ENCODE results near the gene CCL15. TPM values are rescaled to one million over a fixed set of nuclear protein-coding genes. Genes with fewer than 3 reads are reported as not detected.
"Not testable (repeated sequence)": the region's sequence is repeated elsewhere in the genome, so short reads cannot be mapped to it uniquely, and the experiment has no call there.

The CCL15 gene, protein sequence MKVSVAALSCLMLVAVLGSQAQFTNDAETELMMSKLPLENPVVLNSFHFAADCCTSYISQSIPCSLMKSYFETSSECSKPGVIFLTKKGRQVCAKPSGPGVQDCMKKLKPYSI
- total RNA-seq = not detected
- long read RNA-seq = 0 reads

- ATAC-seq (no peak), DNase-seq (ENCODE audit: missing footprints) (no peak)
- intact Hi-C loops (cut with DNase I) = no loop called here
Measured at GRCh38 chr17:36001110-36001771, at the start of gene CCL15. CCL15 (minus strand) TSS chr17:36001553; CDS start chr17:36001492, 61 bp downstream.

DNA sequence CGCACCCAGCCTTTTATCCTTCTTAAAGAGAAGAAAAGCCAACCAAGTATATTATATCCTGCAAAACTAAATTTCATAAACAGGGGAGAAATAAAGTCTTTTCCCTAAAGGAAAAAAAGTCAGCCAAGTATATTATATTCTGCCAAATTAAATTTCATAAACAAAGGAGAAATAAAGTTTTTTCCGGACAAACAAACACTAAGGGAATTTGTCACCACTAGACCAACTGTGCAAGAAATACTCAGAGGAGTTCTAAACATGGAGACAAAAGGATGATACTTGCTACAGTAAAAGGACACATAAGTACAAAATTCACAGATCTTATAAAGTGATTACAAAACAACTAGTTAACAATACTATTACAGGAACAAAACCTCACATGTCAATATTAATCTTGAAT lies 48.3 kb upstream of the CCL15 start:
- intact Hi-C loops (cut with DNase I) = no loop called here

GRCh38 chr17:36048066-36048465 lies 46.7 kb upstream of the CCL15 start:
- no peak for ATAC-seq
- intact Hi-C loops (cut with DNase I) = no loop called here
- no peak for DNase-seq (ENCODE audit: missing footprints)

More for the DNA sequence above, 48.3 kb upstream of the CCL15 start:
- ATAC-seq (no peak), DNase-seq (ENCODE audit: missing footprints) (no peak)

GRCh38 chr17:36036235-36036634 lies 34.9 kb upstream of the CCL15 start:
- intact Hi-C loops (cut with DNase I) = no loop called here
- ATAC-seq (no peak), DNase-seq (ENCODE audit: missing footprints) (no peak)

DNA sequence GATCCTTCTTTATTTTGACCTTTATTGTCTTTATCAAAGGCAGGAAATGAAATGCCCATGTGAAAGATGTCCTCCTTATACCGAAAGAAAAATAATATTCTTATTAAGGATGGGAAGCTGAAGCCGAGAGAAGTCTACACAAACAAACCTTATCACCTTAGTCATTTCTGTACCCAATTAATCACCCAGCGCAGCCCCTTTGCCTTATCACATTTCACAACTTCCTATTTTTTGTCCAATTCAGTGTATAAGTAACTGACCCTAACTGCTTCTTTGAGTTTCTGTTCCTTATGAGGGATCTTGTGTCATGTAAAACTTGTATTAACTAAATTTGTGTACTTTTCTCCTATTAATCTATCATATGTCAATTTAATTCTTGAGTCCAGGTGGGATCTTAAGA lies 32.8 kb upstream of the CCL15 start:
- DNase-seq (ENCODE audit: missing footprints) (no peak), ATAC-seq (no peak)
- intact Hi-C loops (cut with DNase I) = no loop called here

- intact Hi-C loops (cut with DNase I) = no loop called here
- no peak for ATAC-seq
- no peak for DNase-seq (ENCODE audit: missing footprints)
Measured at GRCh38 chr17:36030956-36031355, 29.6 kb upstream of the CCL15 start.

DNA sequence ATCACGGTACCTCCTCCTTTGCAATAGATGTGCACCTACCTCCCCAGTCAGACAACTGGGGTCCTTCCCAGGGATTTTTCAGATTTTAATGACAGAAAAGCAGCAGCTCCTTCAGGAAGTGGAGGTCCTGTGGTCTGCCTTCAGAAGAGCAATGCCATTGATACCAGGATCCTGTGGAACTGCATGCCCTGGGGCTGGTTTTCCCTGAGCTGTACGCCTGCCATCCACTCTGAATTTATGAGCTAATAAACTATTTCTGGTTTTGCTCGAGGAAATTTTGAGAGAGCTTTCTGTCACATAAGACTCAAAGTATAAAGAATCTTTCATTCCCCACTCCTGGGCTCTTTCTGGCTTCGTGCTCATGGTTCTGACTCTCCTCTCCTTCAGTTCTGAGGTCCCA lies 26.4 kb upstream of the CCL15 start:
- DNase-seq (ENCODE audit: missing footprints) (no peak), ATAC-seq (no peak)
- intact Hi-C loops (cut with DNase I) = no loop called here

DNA sequence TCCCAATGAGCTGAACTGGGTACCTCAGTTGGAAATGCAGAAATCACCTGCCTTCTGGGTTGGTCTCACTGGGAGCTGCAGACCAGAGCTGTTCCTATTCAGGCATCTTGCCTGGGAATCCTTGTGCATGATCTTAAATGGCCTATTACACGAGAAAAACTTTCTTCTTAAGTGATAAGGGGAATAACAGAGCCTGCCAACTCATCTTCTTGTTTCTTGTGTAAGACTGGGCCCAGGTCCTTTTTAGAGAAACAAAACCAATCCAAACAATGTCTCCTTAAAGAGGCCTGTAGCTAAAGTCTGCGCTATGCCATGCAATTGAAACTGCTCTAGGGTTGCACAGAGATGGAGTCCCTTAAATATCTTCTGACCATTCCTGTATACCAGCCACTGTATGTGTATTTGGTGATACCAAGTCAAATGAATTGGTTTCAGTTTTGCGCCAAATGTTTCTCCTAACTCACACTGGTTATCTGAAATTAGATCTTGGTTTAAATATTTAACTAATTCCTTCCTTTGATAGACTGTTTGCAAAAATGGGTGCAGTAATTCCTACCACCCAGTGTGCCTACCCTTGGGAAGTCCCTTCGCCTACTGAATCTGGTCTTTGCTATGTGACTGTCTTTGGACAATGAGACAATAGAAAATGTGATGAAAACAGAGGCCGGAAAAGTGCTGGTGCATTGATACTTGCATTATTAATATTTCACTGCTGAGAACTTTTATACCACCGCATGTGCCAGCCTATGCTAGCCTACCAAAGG lies 22.9 kb upstream of the CCL15 start:
- intact Hi-C loops (cut with DNase I) = no loop called here
- ATAC-seq (no peak), DNase-seq (ENCODE audit: missing footprints) (no peak)

DNA sequence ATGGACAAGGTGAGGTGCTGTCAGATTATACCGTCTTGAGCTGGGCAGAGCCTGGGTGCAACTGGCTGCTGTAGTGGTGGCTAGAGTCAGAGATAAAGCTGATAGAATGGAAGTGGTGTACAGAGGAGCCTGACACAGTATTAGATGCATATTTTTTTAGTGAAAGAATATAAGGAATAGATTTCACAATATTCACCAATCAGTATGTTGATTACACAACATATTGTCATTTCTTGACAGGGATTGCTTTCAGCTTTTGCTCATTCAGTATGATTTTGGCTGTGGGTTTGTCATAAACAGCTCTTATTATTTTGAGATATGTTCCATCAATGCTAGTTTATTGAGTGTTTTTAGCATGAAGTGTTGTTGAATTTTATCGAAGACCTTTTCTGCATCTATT lies 18.1 kb upstream of the CCL15 start:
- intact Hi-C loops (cut with DNase I) = loop anchor here (10.0 kb wide), 1 partner anchor 55 kb away; no protein-coding TSS in a partner anchor
- DNase-seq (ENCODE audit: missing footprints) (no peak), ATAC-seq (no peak)

- intact Hi-C loops (cut with DNase I) = loop anchor here (10.0 kb wide), 1 partner anchor 57 kb away; no protein-coding TSS in a partner anchor
- DNase-seq (ENCODE audit: missing footprints) = no peak
- ATAC-seq = no peak
Measured at GRCh38 chr17:36017799-36018198, 16.4 kb upstream of the CCL15 start, which contains the start of gene CCL23. CCL23 (minus strand) TSS chr17:36017972; CDS start chr17:36017897, 75 bp downstream.

GRCh38 chr17:36016555-36016954 lies 15.2 kb upstream of the CCL15 start:
- ATAC-seq = no peak

DNA sequence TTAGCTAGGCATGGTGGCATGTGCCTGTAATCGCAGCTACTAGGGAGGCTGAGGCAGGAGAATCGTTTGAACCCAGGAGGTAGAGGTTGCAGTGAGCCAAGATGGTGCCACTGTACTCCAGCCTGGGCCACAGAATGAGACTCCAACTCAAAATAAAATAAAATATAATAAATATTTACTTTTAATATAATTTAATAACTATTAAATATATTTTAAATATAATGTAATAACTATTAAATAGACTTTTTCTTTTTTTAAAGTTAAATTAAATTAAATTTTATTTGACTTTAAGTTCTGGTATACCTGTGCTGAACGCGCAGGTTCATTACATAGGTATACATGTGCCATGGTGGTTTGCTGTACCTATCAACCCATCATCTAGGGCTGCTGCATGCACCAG lies 14.5 kb upstream of the CCL15 start:
- ATAC-seq = not testable (repeated sequence)
- intact Hi-C loops (cut with DNase I) = loop anchor here (10.0 kb wide), 1 partner anchor 59 kb away; no protein-coding TSS in a partner anchor

More at GRCh38 chr17:36016555-36016954, 15.2 kb upstream of the CCL15 start:
- DNase-seq (ENCODE audit: missing footprints) = no peak
- intact Hi-C loops (cut with DNase I) = loop anchor here (10.0 kb wide), 1 partner anchor 58 kb away; no protein-coding TSS in a partner anchor

GRCh38 chr17:36014946-36015345 lies 13.6 kb upstream of the CCL15 start:
- no peak for ATAC-seq
- no peak for DNase-seq (ENCODE audit: missing footprints)
- intact Hi-C loops (cut with DNase I) = loop anchor here (10.0 kb wide), 1 partner anchor 60 kb away; no protein-coding TSS in a partner anchor

More for the DNA sequence above, 14.5 kb upstream of the CCL15 start:
- DNase-seq (ENCODE audit: missing footprints) = not testable (repeated sequence)

GRCh38 chr17:36011201-36011600 lies 9.8 kb upstream of the CCL15 start:
- no peak for ATAC-seq
- no peak for DNase-seq (ENCODE audit: missing footprints)
- intact Hi-C loops (cut with DNase I) = loop anchor here (10.0 kb wide), 1 partner anchor 64 kb away; no protein-coding TSS in a partner anchor

- ATAC-seq = no peak
- intact Hi-C loops (cut with DNase I) = no loop called here
- DNase-seq (ENCODE audit: missing footprints) = no peak
Measured at GRCh38 chr17:36008998-36009665, 7.8 kb upstream of the CCL15 start.

- DNase-seq (ENCODE audit: missing footprints) (no peak), ATAC-seq (no peak)
- intact Hi-C loops (cut with DNase I) = no loop called here
Measured at GRCh38 chr17:36004594-36005108, 3.3 kb upstream of the CCL15 start.

DNA sequence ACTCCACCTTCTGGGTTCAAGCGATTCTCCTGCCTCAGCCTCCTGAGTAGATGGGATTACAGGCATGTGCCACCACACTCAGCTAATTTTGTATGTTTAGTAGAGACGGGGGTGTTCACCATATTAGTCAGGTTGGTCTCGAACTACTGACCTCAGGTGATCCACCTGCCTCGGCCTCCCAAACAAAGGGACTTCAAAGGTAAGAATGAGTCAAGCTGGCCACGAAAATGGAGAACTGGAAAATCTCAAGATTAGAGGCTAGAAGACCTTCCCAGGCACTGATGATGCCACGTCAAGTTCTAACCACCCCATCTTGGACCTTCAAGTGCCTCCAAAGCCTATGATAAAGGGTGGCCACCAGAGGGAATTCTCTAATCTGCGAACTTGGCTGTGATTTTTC lies 1.3 kb upstream of the CCL15 start:
- no peak for DNase-seq (ENCODE audit: missing footprints)
- intact Hi-C loops (cut with DNase I) = no loop called here
- no peak for ATAC-seq

- ATAC-seq = no peak
- DNase-seq (ENCODE audit: missing footprints) = no peak
- intact Hi-C loops (cut with DNase I) = no loop called here
Measured at GRCh38 chr17:36001862-36002603, 680 bp upstream of the CCL15 start.

Data from Right ventricle myocardium inferior (tissue), 1 donor.